DND-41 (cell line): ENCODE data around the gene ZNF19.

Experiments
- ATAC-seq: fragments of 200-7000 bp; cut with Tn5 transposase; 3 replicates; pipeline ENCODE4 v1.9.1; 2021; ENCODE audit warnings: low read depth; ENCODE audit not compliant: insufficient read depth
- DNase-seq: peaks from one replicate; pipeline ENCODE4 v3.0.0-alpha.2; 2020
- H2AFZ ChIP-seq: 2 replicates; pipeline ENCODE4 v1.6.0; 2012; ENCODE audit warnings: low read depth, low read length
- H3K27ac ChIP-seq: 2 replicates; pipeline ENCODE4 v1.5.1; 2012; ENCODE audit warnings: low read length, inconsistent platforms
- H3K27me3 ChIP-seq: fragments of 200-600 bp; sonication (generic); 2 replicates; pipeline ENCODE4 v1.6.0; 2012; ENCODE audit warnings: low read length, mild to moderate bottlenecking, inconsistent platforms; ENCODE audit not compliant: insufficient read depth, poor library complexity
- H3K36me3 ChIP-seq: 2 replicates; pipeline ENCODE4 v1.5.1; 2012; ENCODE audit warnings: low read length, inconsistent platforms; ENCODE audit not compliant: insufficient read depth
- H3K4me1 ChIP-seq: 2 replicates; pipeline ENCODE4 v1.5.1; 2012; ENCODE audit warnings: mild to moderate bottlenecking, low read length; ENCODE audit not compliant: insufficient read depth
- H3K4me2 ChIP-seq: 2 replicates; pipeline ENCODE4 v1.6.0; 2012; ENCODE audit warnings: mild to moderate bottlenecking, moderate library complexity, low read length, inconsistent platforms; ENCODE audit not compliant: insufficient read depth
- H3K4me3 ChIP-seq, 2 experiments: fragments of 200-600 bp in 1 of 2; shearing (Covaris generic) in 1 of 2; 2 replicates each; pipeline ENCODE4 v1.5.1; 2012 to 2016; ENCODE audit warnings: inconsistent platforms in 2 of 2, low read length in 2 of 2, mild to moderate bottlenecking in 2 of 2, low read depth in 1 of 2, moderate library complexity in 1 of 2
- H3K79me2 ChIP-seq: 2 replicates; pipeline ENCODE4 v1.6.0; 2012; ENCODE audit warnings: low read length, inconsistent platforms; ENCODE audit not compliant: insufficient read depth
- H3K9ac ChIP-seq: 2 replicates; pipeline ENCODE4 v1.6.0; 2012; ENCODE audit warnings: low read depth, mild to moderate bottlenecking, inconsistent platforms, low read length, moderate library complexity
- H3K9me3 ChIP-seq: 2 replicates; pipeline ENCODE4 v1.5.1; 2012; ENCODE audit warnings: low read length, moderate library complexity, mild to moderate bottlenecking, inconsistent platforms; ENCODE audit not compliant: insufficient read depth, severe bottlenecking
- H4K20me1 ChIP-seq: 2 replicates; pipeline ENCODE4 v1.6.0; 2012; ENCODE audit warnings: low read length; ENCODE audit not compliant: insufficient read depth
- CTCF ChIP-seq: IDR thresholded peaks from 2 replicates; pipeline ENCODE4 v1.5.1; 2012; ENCODE audit warnings: borderline replicate concordance, low read length, moderate library complexity, mild to moderate bottlenecking; ENCODE audit not compliant: poor library complexity, severe bottlenecking; ENCODE audit errors: extremely low read depth
- EZH2 ChIP-seq: IDR thresholded peaks from 3 replicates; pipeline ENCODE4 v1.6.1; 2012; ENCODE audit warnings: borderline replicate concordance, low read depth, mild to moderate bottlenecking, moderate library complexity, low read length, inconsistent platforms; ENCODE audit not compliant: severe bottlenecking

Gene ZNF19

GRCh38 chr16:71459510-71459909, 29.6 kb downstream of the ZNF19 start:
- no peaks in the 10 kb centered on the region for H3K27me3 ChIP-seq
- no peak for DNase-seq
- H3K27ac ChIP-seq, result no peak overlapping the region
- peaks cover 6% of the 10 kb centered on the region; the same call in 1 of the 2 replicates for H4K20me1 ChIP-seq
- H2AFZ ChIP-seq, result no peak overlapping the region
- peaks cover 26% of the 10 kb centered on the region for H3K4me1 ChIP-seq
- H3K9ac ChIP-seq, result no peak overlapping the region
- H3K36me3 ChIP-seq, result peaks cover 8% of the 10 kb centered on the region; the same call in 1 of the 2 replicates
- TF ChIP-seq CTCF, result no peak
- TF ChIP-seq EZH2, result no peak
- no peak overlapping the region for H3K4me2 ChIP-seq
- H3K9me3 ChIP-seq, result no peaks in the 10 kb centered on the region
- no peak overlapping the region for H3K4me3 ChIP-seq
- peaks cover 18% of the 10 kb centered on the region for H3K79me2 ChIP-seq
- ATAC-seq, result no peak

- no peak overlapping the region for H3K4me2 ChIP-seq
- no peak overlapping the region for H3K4me3 ChIP-seq
- H3K9me3 ChIP-seq, result no peaks in the 10 kb centered on the region
- peaks cover 27% of the 10 kb centered on the region for H3K36me3 ChIP-seq
- H4K20me1 ChIP-seq, result peaks cover 6% of the 10 kb centered on the region; the same call in 1 of the 2 replicates
- TF ChIP-seq EZH2 (no peak), CTCF (no peak)
- no peak overlapping the region for H3K27ac ChIP-seq
- H3K27me3 ChIP-seq, result no peaks in the 10 kb centered on the region
- no peak overlapping the region for H2AFZ ChIP-seq
- DNase-seq (no peak), ATAC-seq (no peak)
- peaks cover 16% of the 10 kb centered on the region for H3K4me1 ChIP-seq
- no peak overlapping the region for H3K9ac ChIP-seq
- peaks cover 16% of the 10 kb centered on the region for H3K79me2 ChIP-seq
These were observed 32.3 kb downstream of the ZNF19 start for GRCh38 chr16:71456801-71457200.

- H3K27ac ChIP-seq, result no peak overlapping the region
- peaks cover 28% of the 10 kb centered on the region for H3K9me3 ChIP-seq
- no peak overlapping the region for H3K9ac ChIP-seq
- ATAC-seq (no peak), DNase-seq (no peak)
- H3K36me3 ChIP-seq, result peaks cover 62% of the 10 kb centered on the region
- H3K4me3 ChIP-seq, result no peak overlapping the region
- H2AFZ ChIP-seq, result no peak overlapping the region
- TF ChIP-seq CTCF, result no peak
- no peak for TF ChIP-seq EZH2
- no peaks in the 10 kb centered on the region for H3K27me3 ChIP-seq
- no peak overlapping the region for H3K4me2 ChIP-seq
- H3K4me1 ChIP-seq, result no peaks in the 10 kb centered on the region
- H4K20me1 ChIP-seq, result no peaks in the 10 kb centered on the region
- H3K79me2 ChIP-seq, result no peaks in the 10 kb centered on the region
These were observed 36.1 kb downstream of the ZNF19 start for GRCh38 chr16:71453036-71453435.

GRCh38 chr16:71449020-71449419, 40.1 kb downstream of the ZNF19 start:
- Histone ChIP-seq H3K79me2 (no peaks in the 10 kb centered on the region), H2AFZ (no peak overlapping the region), H3K4me1 (no peaks in the 10 kb centered on the region), H3K4me3 (no peak overlapping the region), H3K27ac (no peak overlapping the region), H3K4me2 (no peak overlapping the region), H3K27me3 (no peaks in the 10 kb centered on the region), H3K9me3 (peaks cover 31% of the 10 kb centered on the region), H3K36me3 (peaks cover 60% of the 10 kb centered on the region), H4K20me1 (no peaks in the 10 kb centered on the region), H3K9ac (no peak overlapping the region)
- TF ChIP-seq EZH2 (no peak), CTCF (no peak)
- no peak for ATAC-seq
- no peak for DNase-seq
